ENCODE data around the gene GIGYF1.
"Not testable (repeated sequence)": the region's sequence is repeated elsewhere in the genome, so short reads cannot be mapped to it uniquely, and the experiment has no call there.

GIGYF1 gene

GRCh38 chr7:100674411-100675104, 19.5 kb downstream of the GIGYF1 start:
- peak overlapping the region in 4 of 5 donors; percentile 91 to 97 (median 96) for H3K9ac ChIP-seq (ENCODE audit: low read length in 5 of 5)
- H3K4me3 ChIP-seq (ENCODE audit: low read depth in 1 of 5, low read length in 5 of 5), result peak overlapping the region; percentile 72 to 90 (median 89)
- no peaks in the 10 kb centered on the region for H3K9me3 ChIP-seq (ENCODE audit: control insufficient read depth in 5 of 5, low read length in 5 of 5)
- H3K27me3 ChIP-seq (ENCODE audit: control insufficient read depth in 5 of 5, insufficient read depth in 4 of 5, low read length in 5 of 5), result no peaks in the 10 kb centered on the region
- H3K27ac ChIP-seq (ENCODE audit: low read depth, low read length), result peak overlapping the region; percentile 92
- H3K4me1 ChIP-seq (ENCODE audit: control insufficient read depth in 5 of 5, insufficient read depth in 5 of 5, low read length in 5 of 5), result peaks cover 3 to 37% (median 13%) of the 10 kb centered on the region in 5 donors
- H3K36me3 ChIP-seq (ENCODE audit: control insufficient read depth in 5 of 5, insufficient read depth in 5 of 5, low read length in 5 of 5), result peaks cover 0 to 32% (median 31%) of the 10 kb centered on the region in 5 donors

DNA sequence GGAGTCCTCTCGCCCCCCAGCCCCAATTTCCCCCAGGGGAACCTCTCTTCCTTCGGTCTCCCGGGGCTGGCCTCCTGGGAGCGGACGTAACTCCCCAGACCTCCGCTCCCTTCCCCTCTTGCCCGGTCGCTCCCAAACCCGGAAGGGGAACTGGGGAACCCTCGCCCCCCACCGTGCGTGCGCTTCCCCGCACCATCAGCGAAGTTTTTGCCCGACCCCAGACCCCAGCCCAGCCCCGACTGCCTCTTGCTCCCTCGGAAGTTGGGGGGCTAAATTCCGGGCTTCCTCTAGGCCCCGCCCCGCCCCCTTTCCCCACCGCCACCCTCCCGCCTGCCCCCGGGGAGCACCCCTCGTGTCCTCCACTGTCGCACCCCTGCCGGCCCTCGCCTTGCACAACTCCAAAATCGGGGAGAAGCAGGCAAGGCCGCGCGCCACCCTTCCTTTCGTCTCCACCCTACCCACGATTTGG, 20.1 kb downstream of the GIGYF1 start:
- Histone ChIP-seq H3K27ac (ENCODE audit: low read depth, low read length) (peak overlapping the region; percentile 92), H3K4me3 (ENCODE audit: low read depth in 1 of 5, low read length in 5 of 5) (peak overlapping the region; percentile 66 to 90 (median 89)), H3K4me1 (ENCODE audit: control insufficient read depth in 5 of 5, insufficient read depth in 5 of 5, low read length in 5 of 5) (peaks cover 3 to 35% (median 9%) of the 10 kb centered on the region in 5 donors), H3K36me3 (ENCODE audit: control insufficient read depth in 5 of 5, insufficient read depth in 5 of 5, low read length in 5 of 5) (peaks cover 0 to 27% (median 26%) of the 10 kb centered on the region in 5 donors), H3K9me3 (ENCODE audit: control insufficient read depth in 5 of 5, low read length in 5 of 5) (no peaks in the 10 kb centered on the region), H3K27me3 (ENCODE audit: control insufficient read depth in 5 of 5, insufficient read depth in 4 of 5, low read length in 5 of 5) (no peaks in the 10 kb centered on the region), H3K9ac (ENCODE audit: low read length in 5 of 5) (peak overlapping the region in 4 of 5 donors; percentile 92 to 97 (median 96))

DNA sequence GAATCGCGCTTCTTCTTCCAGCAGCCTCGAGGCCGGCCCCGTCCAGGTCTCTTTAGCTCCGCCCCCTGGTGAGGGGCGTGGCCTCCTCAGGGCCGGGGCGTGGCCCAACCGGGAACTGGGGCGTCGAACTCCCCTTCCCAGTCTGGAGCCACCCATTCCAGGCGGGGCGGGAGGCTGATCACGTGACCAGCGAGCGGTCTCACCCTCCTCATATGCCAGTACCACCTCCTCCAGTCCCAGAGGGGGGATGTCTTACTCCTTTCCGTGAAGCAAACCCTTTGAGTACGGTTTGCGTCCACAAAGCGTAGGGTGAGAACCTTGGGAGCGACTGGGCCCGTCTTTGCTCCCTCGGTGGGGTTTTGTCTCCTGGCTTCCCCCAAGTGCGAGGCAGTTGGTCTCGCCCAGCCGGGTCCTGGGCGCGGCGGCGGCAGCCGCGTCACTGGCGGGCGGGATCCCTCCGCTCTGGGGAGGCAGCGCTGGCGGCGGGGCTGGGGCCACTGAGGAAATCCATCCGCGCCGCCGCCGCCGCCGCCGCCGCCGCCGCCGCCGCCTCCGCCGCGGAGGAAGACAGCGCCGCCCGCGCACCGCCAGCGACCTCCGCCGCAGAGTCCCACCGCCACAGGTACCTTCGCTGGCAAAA, 20.6 kb downstream of the GIGYF1 start, which contains the start of gene GNB2:
GNB2 (plus strand) TSS at position 439 of the 640 bp plus-strand sequence. CDS start 2,526 bp downstream, outside the sequence.
- Histone ChIP-seq H3K9me3 (ENCODE audit: control insufficient read depth in 5 of 5, low read length in 5 of 5) (no peaks in the 10 kb centered on the region), H3K4me1 (ENCODE audit: control insufficient read depth in 5 of 5, insufficient read depth in 5 of 5, low read length in 5 of 5) (peaks cover 3 to 35% (median 9%) of the 10 kb centered on the region in 5 donors), H3K36me3 (ENCODE audit: control insufficient read depth in 5 of 5, insufficient read depth in 5 of 5, low read length in 5 of 5) (peaks cover 0 to 22% (median 21%) of the 10 kb centered on the region in 5 donors), H3K27me3 (ENCODE audit: control insufficient read depth in 5 of 5, insufficient read depth in 4 of 5, low read length in 5 of 5) (no peaks in the 10 kb centered on the region), H3K4me3 (ENCODE audit: low read depth in 1 of 5, low read length in 5 of 5) (peak within 1 kb of the TSS; percentile 79 to 90 (median 89)), H3K27ac (ENCODE audit: low read depth, low read length) (peak within 1 kb of the TSS; percentile 92), H3K9ac (ENCODE audit: low read length in 5 of 5) (peak within 1 kb of the TSS in 4 of 5 donors; percentile 92 to 97 (median 96))

GRCh38 chr7:100671353-100672327, 22.4 kb downstream of the GIGYF1 start:
- H3K4me3 ChIP-seq (ENCODE audit: low read depth in 1 of 5, low read length in 5 of 5), result no peak overlapping the region
- no peaks in the 10 kb centered on the region for H3K9me3 ChIP-seq (ENCODE audit: control insufficient read depth in 5 of 5, low read length in 5 of 5)
- peaks cover 0 to 4% (median 3%) of the 10 kb centered on the region in 5 donors for H3K36me3 ChIP-seq (ENCODE audit: control insufficient read depth in 5 of 5, insufficient read depth in 5 of 5, low read length in 5 of 5)
- H3K27me3 ChIP-seq (ENCODE audit: control insufficient read depth in 5 of 5, insufficient read depth in 4 of 5, low read length in 5 of 5), result no peaks in the 10 kb centered on the region
- H3K27ac ChIP-seq (ENCODE audit: low read depth, low read length), result no peak overlapping the region
- peaks cover 3 to 24% (median 7%) of the 10 kb centered on the region in 5 donors for H3K4me1 ChIP-seq (ENCODE audit: control insufficient read depth in 5 of 5, insufficient read depth in 5 of 5, low read length in 5 of 5)
- H3K9ac ChIP-seq (ENCODE audit: low read length in 5 of 5), result no peak overlapping the region

GRCh38 chr7:100670074-100670473, 24.0 kb downstream of the GIGYF1 start:
- H3K4me3 ChIP-seq (ENCODE audit: low read depth in 1 of 5, low read length in 5 of 5), result no peak overlapping the region
- H3K9ac ChIP-seq (ENCODE audit: low read length in 5 of 5), result no peak overlapping the region
- no peak overlapping the region for H3K27ac ChIP-seq (ENCODE audit: low read depth, low read length)
- H3K4me1 ChIP-seq (ENCODE audit: control insufficient read depth in 5 of 5, insufficient read depth in 5 of 5, low read length in 5 of 5), result peaks cover 0 to 13% (median 3%) of the 10 kb centered on the region in 5 donors
- no peaks in the 10 kb centered on the region for H3K27me3 ChIP-seq (ENCODE audit: control insufficient read depth in 5 of 5, insufficient read depth in 4 of 5, low read length in 5 of 5)
- H3K36me3 ChIP-seq (ENCODE audit: control insufficient read depth in 5 of 5, insufficient read depth in 5 of 5, low read length in 5 of 5), result no peaks in the 10 kb centered on the region
- no peaks in the 10 kb centered on the region for H3K9me3 ChIP-seq (ENCODE audit: control insufficient read depth in 5 of 5, low read length in 5 of 5)

- H3K4me1 ChIP-seq (ENCODE audit: control insufficient read depth in 5 of 5, insufficient read depth in 5 of 5, low read length in 5 of 5); H3K9ac ChIP-seq (ENCODE audit: low read length in 5 of 5); H3K27me3 ChIP-seq (ENCODE audit: control insufficient read depth in 5 of 5, insufficient read depth in 4 of 5, low read length in 5 of 5); H3K9me3 ChIP-seq (ENCODE audit: control insufficient read depth in 5 of 5, low read length in 5 of 5); H3K4me3 ChIP-seq (ENCODE audit: low read depth in 1 of 5, low read length in 5 of 5); H3K27ac ChIP-seq (ENCODE audit: low read depth, low read length); H3K36me3 ChIP-seq (ENCODE audit: control insufficient read depth in 5 of 5, insufficient read depth in 5 of 5, low read length in 5 of 5): not testable (repeated sequence)
Measured at GRCh38 chr7:100669106-100669505, 24.9 kb downstream of the GIGYF1 start.

- Histone ChIP-seq H3K9me3 (ENCODE audit: control insufficient read depth in 5 of 5, low read length in 5 of 5) (no peaks in the 10 kb centered on the region), H3K27ac (ENCODE audit: low read depth, low read length) (no peak overlapping the region), H3K27me3 (ENCODE audit: control insufficient read depth in 5 of 5, insufficient read depth in 4 of 5, low read length in 5 of 5) (no peaks in the 10 kb centered on the region), H3K4me1 (ENCODE audit: control insufficient read depth in 5 of 5, insufficient read depth in 5 of 5, low read length in 5 of 5) (peaks cover 0 to 4% (median 0%) of the 10 kb centered on the region in 5 donors), H3K4me3 (ENCODE audit: low read depth in 1 of 5, low read length in 5 of 5) (no peak overlapping the region), H3K9ac (ENCODE audit: low read length in 5 of 5) (no peak overlapping the region), H3K36me3 (ENCODE audit: control insufficient read depth in 5 of 5, insufficient read depth in 5 of 5, low read length in 5 of 5) (no peaks in the 10 kb centered on the region)
Measured at GRCh38 chr7:100668069-100668449, 26.0 kb downstream of the GIGYF1 start.

DNA sequence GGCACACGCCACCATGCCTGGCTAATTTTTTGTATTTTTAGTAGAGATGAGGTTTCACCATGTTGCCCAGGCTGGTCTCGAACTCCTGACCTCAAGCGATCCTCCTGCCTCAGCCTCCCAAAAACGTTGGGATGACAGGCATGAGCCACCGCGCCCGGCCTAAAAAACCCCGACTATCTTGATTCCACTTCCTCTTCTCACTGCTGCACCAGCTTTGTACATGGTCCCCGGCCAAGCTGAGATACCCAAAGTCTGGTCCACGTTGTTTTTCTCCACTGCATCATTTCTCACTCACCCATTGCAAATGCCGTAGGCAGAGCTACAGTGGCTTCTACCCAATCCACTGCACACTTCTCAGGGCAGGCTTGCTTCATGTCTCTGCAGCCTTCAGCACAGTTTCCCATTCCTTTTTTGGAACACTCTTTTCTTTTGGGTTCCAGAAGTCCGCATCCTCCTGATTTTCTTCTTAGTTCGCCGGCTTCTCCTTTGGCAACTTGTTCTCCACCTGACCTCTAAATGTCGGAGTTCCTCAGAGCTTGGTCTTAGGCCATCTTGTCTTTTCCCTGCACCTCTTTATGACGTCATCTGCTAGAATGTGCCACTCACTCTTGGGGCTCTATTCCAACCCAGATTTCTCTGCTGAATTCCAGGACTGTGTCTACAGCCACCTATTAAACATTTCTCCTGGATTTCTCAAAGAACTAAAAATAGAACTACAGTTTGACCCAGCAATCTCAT, 26.6 kb downstream of the GIGYF1 start:
- Histone ChIP-seq H3K9ac (ENCODE audit: low read length in 5 of 5) (no peak overlapping the region), H3K9me3 (ENCODE audit: control insufficient read depth in 5 of 5, low read length in 5 of 5) (no peaks in the 10 kb centered on the region), H3K27ac (ENCODE audit: low read depth, low read length) (no peak overlapping the region), H3K4me1 (ENCODE audit: control insufficient read depth in 5 of 5, insufficient read depth in 5 of 5, low read length in 5 of 5) (no peaks in the 10 kb centered on the region), H3K4me3 (ENCODE audit: low read depth in 1 of 5, low read length in 5 of 5) (no peak overlapping the region), H3K36me3 (ENCODE audit: control insufficient read depth in 5 of 5, insufficient read depth in 5 of 5, low read length in 5 of 5) (no peaks in the 10 kb centered on the region), H3K27me3 (ENCODE audit: control insufficient read depth in 5 of 5, insufficient read depth in 4 of 5, low read length in 5 of 5) (no peaks in the 10 kb centered on the region)

- no peak overlapping the region for H3K27ac ChIP-seq (ENCODE audit: low read depth, low read length)
- H3K9me3 ChIP-seq (ENCODE audit: control insufficient read depth in 5 of 5, low read length in 5 of 5), result no peaks in the 10 kb centered on the region
- no peaks in the 10 kb centered on the region for H3K4me1 ChIP-seq (ENCODE audit: control insufficient read depth in 5 of 5, insufficient read depth in 5 of 5, low read length in 5 of 5)
- H3K9ac ChIP-seq (ENCODE audit: low read length in 5 of 5), result no peak overlapping the region
- no peak overlapping the region for H3K4me3 ChIP-seq (ENCODE audit: low read depth in 1 of 5, low read length in 5 of 5)
- no peaks in the 10 kb centered on the region for H3K27me3 ChIP-seq (ENCODE audit: control insufficient read depth in 5 of 5, insufficient read depth in 4 of 5, low read length in 5 of 5)
- H3K36me3 ChIP-seq (ENCODE audit: control insufficient read depth in 5 of 5, insufficient read depth in 5 of 5, low read length in 5 of 5), result no peaks in the 10 kb centered on the region
Measured at GRCh38 chr7:100665168-100665726, 28.8 kb downstream of the GIGYF1 start.
